ENCODE results near the gene FUT7.

The FUT7 gene

DNA sequence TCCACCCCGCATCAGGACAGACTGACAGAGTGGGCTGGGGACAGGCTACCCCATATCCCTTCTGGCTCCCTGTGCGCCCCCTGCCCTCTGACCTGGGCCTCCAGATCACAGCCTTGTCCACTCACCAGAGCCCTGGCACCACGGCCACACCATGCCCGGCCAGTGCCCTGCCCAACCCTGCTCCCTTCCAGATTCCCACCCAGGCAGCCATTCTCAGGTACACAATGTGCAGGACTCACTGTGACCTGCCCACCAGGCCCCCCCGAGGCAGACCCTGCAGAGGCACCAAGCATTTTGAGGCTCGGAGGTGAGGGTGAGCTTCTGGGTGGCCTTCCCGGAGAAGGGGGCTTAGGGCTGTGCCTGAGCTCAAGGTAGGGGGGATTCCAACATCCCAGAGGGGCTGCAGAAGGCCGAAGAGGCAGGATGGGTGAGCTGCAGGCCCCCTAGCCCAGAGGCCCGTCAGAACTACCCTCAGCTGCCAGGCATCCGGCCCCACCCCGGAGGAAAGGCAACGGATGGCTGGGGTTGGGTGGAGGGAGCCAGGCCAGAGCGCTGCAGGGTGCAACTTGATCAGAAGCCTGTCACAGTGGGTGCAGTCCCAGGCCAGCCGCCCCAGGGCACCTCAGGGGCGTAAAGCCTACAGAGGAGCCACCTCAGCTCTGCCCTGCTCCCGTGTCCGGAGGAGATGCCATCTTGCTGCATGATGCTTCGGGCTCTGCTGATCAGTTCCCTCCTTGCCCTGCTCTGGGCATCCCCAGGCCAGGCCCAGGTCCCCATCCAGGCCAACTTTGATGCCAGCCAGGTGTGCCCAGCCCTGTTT lies 49.4 kb downstream of the FUT7 start, which contains the start of gene LCNL1:
Gene LCNL1, plus strand, starts transcription at position 762 of the 820 bp plus-strand sequence. CDS start 594 bp downstream, outside the sequence.
- no peak for DNase-seq (ENCODE audit: low read depth in 2 of 2)

DNA sequence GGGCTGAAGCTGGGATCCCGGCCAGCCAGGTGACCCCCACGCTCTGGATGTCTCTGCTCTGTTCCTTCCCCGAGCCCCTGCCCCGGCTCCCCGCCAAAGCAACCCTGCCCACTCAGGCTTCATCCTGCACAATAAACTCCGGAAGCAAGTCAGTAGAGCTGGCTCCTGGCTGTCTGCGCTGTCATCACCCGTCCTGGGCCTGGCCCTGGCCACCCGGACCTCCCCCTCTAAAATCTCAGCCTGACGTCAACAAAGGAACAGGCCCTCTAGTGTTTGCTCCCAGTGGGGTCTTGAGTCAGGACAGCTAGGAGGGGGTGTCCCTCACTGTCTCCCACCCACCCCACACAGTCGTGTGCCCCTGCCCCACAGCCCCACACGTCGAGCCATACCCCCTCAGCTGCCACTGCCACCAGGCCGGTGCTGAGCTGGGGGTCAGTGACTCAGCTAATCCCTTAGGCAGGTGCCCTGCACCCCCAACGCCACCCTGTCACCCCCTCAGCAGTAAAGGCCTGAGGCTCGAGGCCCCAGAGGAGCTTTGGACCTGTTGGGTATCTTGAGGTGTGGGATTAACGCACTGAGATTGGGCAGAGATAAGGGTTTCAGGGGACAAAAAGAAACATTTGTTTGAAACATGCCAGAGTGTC lies 50.2 kb downstream of the FUT7 start:
- no peak for DNase-seq (ENCODE audit: low read depth in 2 of 2)

DNA sequence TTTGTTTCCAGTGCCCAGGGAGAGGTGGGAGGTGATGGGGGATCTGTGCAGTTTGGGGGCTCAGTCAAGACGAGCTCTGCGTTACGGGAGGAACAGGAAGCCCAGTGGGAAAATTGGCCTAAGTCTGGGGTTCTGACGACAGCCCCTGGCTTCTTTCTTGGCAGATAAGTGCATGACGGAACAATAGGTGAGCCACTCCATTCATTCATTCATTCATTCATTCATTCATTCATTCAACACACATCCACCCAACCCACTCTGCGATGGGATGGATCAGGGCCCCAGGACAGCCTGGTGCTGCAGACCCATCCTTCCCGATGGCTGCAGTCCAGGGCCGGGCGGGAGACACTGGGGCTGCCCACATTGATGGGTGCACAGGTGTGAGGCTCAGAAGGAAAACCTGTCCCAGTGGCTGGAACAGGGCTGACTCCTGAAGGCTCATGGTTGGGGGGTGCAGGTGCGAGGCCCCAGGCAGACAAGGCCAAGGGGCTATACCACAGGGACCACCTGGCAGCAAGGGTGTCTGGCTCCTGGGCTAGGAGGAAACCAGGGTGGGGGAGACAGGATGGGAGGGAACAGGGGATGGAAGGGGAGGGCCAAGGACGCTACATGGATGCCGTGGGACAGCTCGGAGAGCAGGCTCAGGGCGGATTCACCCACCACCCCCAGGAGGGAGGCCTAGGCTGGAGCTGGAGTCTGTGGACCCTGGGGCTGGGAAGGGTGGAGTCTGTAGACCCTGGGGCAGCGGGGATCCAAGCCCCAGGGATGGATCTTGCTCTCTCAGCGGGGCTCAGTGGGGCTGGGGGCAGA lies 51.0 kb downstream of the FUT7 start:
- DNase-seq (ENCODE audit: low read depth in 2 of 2): no peak
